ENCODE data around the gene CMSS1.
"Not testable (repeated sequence)": the region's sequence is repeated elsewhere in the genome, so short reads cannot be mapped to it uniquely, and the experiment has no call there.

Gene CMSS1

DNA sequence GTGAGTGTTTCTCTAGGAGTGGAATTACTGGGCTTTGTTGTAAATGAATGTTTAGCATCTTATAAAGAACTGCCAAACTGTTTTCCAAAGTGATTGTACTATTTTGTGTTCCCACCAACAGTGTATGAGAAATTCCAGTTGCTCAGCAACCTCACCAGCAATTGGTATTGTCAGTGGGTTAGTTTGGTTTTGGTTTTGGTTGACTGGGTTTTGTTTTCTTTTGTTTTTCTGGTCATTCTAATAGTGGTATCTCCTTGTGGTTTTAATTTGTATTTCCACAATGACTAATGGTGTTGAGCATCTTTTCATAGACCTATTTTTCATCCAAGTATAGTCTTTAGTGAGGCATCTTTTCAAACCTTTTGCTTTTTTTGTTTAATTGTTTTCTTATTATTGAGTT is 269.5 kb downstream of the CMSS1 start:
- no peak overlapping the region for H3K4me3 ChIP-seq (ENCODE audit: control insufficient read depth, low read depth, low read length)
- TF ChIP-seq, protein P1, sequence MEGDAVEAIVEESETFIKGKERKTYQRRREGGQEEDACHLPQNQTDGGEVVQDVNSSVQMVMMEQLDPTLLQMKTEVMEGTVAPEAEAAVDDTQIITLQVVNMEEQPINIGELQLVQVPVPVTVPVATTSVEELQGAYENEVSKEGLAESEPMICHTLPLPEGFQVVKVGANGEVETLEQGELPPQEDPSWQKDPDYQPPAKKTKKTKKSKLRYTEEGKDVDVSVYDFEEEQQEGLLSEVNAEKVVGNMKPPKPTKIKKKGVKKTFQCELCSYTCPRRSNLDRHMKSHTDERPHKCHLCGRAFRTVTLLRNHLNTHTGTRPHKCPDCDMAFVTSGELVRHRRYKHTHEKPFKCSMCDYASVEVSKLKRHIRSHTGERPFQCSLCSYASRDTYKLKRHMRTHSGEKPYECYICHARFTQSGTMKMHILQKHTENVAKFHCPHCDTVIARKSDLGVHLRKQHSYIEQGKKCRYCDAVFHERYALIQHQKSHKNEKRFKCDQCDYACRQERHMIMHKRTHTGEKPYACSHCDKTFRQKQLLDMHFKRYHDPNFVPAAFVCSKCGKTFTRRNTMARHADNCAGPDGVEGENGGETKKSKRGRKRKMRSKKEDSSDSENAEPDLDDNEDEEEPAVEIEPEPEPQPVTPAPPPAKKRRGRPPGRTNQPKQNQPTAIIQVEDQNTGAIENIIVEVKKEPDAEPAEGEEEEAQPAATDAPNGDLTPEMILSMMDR (conservative IDR thresholded peaks at IDR 0.05; ENCODE audit: control insufficient read depth, insufficient read depth, low read depth, low read length), result no peak
- DNase-seq (ENCODE audit: low read depth), result peak; percentile 84

DNA sequence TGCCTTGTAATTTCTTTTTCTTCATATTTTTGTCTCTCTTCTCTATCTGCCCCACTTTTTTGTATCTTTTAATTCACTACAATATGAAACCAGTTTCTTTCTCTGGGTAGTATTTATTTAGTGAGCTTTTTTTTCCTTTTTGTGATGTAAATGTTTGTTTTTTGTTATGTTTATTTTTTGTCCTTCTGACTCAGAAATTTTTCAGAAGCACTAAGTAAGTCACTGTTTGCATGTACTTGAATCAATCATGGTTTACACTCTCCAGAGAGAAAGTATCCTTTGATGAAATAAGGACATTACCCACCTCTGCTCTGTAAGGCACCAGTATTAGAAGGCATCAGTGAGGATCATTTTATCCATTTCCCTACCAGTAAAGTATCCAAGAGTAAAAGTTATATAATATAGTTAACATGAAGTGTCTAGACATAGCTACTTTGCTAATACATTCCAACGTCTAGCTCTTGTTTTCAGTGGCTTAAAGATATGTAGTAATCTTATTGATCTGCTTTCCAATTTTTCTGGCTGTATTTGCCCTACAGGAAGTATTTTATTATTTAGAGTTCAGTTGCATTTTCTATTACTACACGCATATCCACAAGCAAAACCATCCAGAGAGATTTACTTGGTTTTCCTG is 271.2 kb downstream of the CMSS1 start:
- no peak overlapping the region for H3K4me3 ChIP-seq (ENCODE audit: control insufficient read depth, low read depth, low read length)
- no peak for DNase-seq (ENCODE audit: low read depth)
- TF ChIP-seq, protein P1 (conservative IDR thresholded peaks at IDR 0.05; ENCODE audit: control insufficient read depth, insufficient read depth, low read depth, low read length), result no peak

DNA sequence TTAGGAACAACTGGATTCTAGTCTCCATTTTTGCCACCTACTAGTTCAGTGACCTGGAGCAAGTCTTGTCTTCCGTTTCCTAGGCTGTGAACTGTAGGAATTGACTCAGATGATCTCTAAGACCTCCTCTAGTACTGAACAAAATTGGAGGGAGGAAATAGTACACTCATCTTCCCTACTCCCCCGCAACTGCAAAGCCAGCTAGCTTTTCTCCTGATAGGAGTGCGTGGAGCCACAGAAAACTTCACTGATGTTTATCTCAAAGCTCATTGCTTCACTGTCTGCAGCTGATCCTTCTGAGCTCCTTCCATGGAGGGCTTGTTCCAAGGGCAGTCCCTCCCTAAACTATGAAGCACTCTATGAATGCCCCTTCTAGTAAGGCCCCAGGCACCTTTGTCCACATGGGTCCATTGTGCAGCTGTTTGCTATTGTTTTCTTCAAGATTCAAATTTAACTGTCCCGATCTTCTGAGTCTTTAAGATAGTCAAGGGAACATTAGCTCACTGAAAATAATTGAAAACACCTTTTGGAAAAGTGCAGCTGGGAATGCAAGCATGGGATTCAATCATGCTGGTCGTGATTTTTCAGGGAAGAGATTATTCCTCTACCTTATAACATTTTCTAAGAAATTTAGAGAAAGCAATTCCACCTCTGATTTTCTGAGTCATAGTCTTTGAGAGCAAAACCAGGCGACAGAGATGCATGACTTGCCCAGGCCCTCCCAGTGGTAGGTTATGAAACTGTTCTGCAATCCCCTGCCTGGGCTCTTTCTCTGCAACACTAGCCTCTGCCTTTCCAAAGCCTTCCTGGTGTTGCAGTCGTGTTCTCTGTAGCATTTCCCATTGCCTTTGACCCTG is 272.4 kb downstream of the CMSS1 start:
- TF ChIP-seq, protein P1 (conservative IDR thresholded peaks at IDR 0.05; ENCODE audit: control insufficient read depth, insufficient read depth, low read depth, low read length), result peak; percentile 67
- DNase-seq (ENCODE audit: low read depth), result peak; percentile 82

GRCh38 chr3:100090669-100091005 is 273.0 kb downstream of the CMSS1 start:
- DNase-seq (ENCODE audit: low read depth), result no peak
- H3K4me3 ChIP-seq (ENCODE audit: control insufficient read depth, low read depth, low read length), result no peak overlapping the region
- TF ChIP-seq, protein P1 (conservative IDR thresholded peaks at IDR 0.05; ENCODE audit: control insufficient read depth, insufficient read depth, low read depth, low read length), result no peak

More for the DNA sequence above, 272.4 kb downstream of the CMSS1 start:
- no peak overlapping the region for H3K4me3 ChIP-seq (ENCODE audit: control insufficient read depth, low read depth, low read length)

- TF ChIP-seq, protein P1 (conservative IDR thresholded peaks at IDR 0.05; ENCODE audit: control insufficient read depth, insufficient read depth, low read depth, low read length), result no peak
- no peak for DNase-seq (ENCODE audit: low read depth)
- H3K4me3 ChIP-seq (ENCODE audit: control insufficient read depth, low read depth, low read length), result no peak overlapping the region
Observed at GRCh38 chr3:100093831-100094230, 276.2 kb downstream of the CMSS1 start.

DNA sequence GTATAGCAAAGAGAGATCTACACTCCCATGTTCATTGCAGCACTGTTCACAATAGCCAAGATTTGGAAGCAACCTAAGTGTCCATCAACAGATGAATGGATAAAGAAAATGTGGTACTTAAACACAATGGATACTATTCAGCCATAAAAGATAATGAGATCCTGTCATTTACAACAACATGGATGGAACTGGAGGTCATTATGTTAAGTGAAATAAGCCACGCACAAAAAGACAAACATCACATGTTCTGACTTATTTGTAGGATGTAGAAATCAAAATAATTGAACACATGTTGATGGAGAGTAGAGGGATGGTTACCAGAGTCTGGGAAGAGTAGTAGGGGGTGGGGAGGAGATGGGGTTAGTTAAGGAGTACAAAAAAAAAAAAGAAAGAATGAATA is 278.6 kb downstream of the CMSS1 start:
- not testable (repeated sequence) for DNase-seq (ENCODE audit: low read depth); H3K4me3 ChIP-seq (ENCODE audit: control insufficient read depth, low read depth, low read length)

DNA sequence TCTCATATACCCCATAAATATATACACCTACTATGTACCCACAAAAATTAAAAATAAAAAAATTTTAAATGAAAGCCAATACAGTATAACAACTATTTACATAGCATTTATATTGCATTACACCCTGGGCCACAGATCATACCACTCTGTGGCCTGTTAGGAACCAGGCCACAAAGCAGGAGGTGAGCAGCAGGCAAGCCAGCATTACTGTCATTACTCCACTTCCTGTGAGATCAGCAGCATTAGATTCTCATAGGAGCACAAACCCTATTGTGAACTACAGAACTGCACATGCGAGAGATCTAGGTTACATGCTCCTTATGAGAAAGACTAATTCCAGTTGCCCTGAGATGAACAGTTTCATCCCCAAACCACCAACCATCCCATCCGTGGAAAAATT is 279.2 kb downstream of the CMSS1 start:
- no peak overlapping the region for H3K4me3 ChIP-seq (ENCODE audit: control insufficient read depth, low read depth, low read length)
- no peak for DNase-seq (ENCODE audit: low read depth)
- TF ChIP-seq, protein P1 (conservative IDR thresholded peaks at IDR 0.05; ENCODE audit: control insufficient read depth, insufficient read depth, low read depth, low read length), result no peak
